HepG2 (cell line): ENCODE results near the gene CYP2A6. TPM values are rescaled to one million over a fixed set of nuclear protein-coding genes. Genes with fewer than 3 reads are reported as not detected.

ENCODE experiments used
- DRAP1 ChIP-seq: IDR thresholded peaks from 2 replicates; pipeline ENCODE4 v1.6.1; 2016; ENCODE audit warnings: missing genetic modification reagents, missing compliant biosample characterization
- ELF1 ChIP-seq: sonication (generic); formaldehyde crosslinking; IDR thresholded peaks from 2 replicates; pipeline ENCODE4 v1.4.0; 2020; ENCODE audit warnings: missing genetic modification reagents
- FOXA3 ChIP-seq: IDR thresholded peaks from 2 replicates; pipeline ENCODE4 v1.6.1; 2016; ENCODE audit warnings: missing genetic modification reagents, missing compliant biosample characterization
- MTA1 ChIP-seq: sonication (generic); formaldehyde crosslinking; IDR thresholded peaks from 2 replicates; pipeline ENCODE4 v1.4.0; 2020; ENCODE audit warnings: missing genetic modification reagents, mild to moderate bottlenecking, borderline replicate concordance
- MXI1 ChIP-seq: IDR thresholded peaks from 3 replicates; pipeline ENCODE4 v1.6.1; 2012; ENCODE audit warnings: low read depth, low read length, inconsistent platforms, borderline replicate concordance
- RFX5 ChIP-seq: IDR thresholded peaks from 2 replicates; pipeline ENCODE4 v1.6.1; 2011; ENCODE audit warnings: low read depth, low read length, improper control_type of control experiment
- RNF219 ChIP-seq: sonication (generic); formaldehyde crosslinking; IDR thresholded peaks from 2 replicates; pipeline ENCODE4 v1.5.0; 2020; ENCODE audit warnings: mild to moderate bottlenecking, missing genetic modification reagents
- TBL1XR1 ChIP-seq: fragments of 150-350 bp; IDR thresholded peaks from 2 replicates; pipeline ENCODE4 v1.6.1; 2014; ENCODE audit warnings: borderline replicate concordance, low read length; ENCODE audit not compliant: partially characterized antibody
- TP53 ChIP-seq: sonication (generic); formaldehyde crosslinking; conservative IDR thresholded peaks from 2 replicates; pipeline ENCODE4 v1.4.0; 2020; ENCODE audit warnings: missing genetic modification reagents
- ZBTB21 ChIP-seq: sonication (generic); formaldehyde crosslinking; IDR thresholded peaks from 2 replicates; pipeline ENCODE4 v1.4.0; 2020; ENCODE audit warnings: missing genetic modification reagents
- ZBTB4 ChIP-seq: sonication (generic); formaldehyde crosslinking; IDR thresholded peaks from 2 replicates; pipeline ENCODE4 v1.4.0; 2020; ENCODE audit warnings: missing genetic modification reagents, mild to moderate bottlenecking, borderline replicate concordance
- ZFP37 ChIP-seq: sonication (generic); formaldehyde crosslinking; IDR thresholded peaks from 2 replicates; pipeline ENCODE4 v1.4.0; 2020; ENCODE audit warnings: missing genetic modification reagents, borderline replicate concordance
- ZKSCAN1 ChIP-seq: fragments of 150-350 bp; IDR thresholded peaks from 2 replicates; pipeline ENCODE4 v1.6.1; 2014; ENCODE audit warnings: low read length
- ZNF10 ChIP-seq: sonication (generic); formaldehyde crosslinking; IDR thresholded peaks from 2 replicates; pipeline ENCODE4 v1.4.0; 2020; ENCODE audit warnings: mild to moderate bottlenecking, low read depth, missing genetic modification reagents, borderline replicate concordance
- ZNF329 ChIP-seq: sonication (generic); formaldehyde crosslinking; IDR thresholded peaks from 2 replicates; pipeline ENCODE4 v1.9.0; 2021; ENCODE audit warnings: low read depth, mild to moderate bottlenecking, missing genetic modification reagents
- ZNF343 ChIP-seq: sonication (generic); formaldehyde crosslinking; IDR thresholded peaks from 2 replicates; pipeline ENCODE4 v1.4.0; 2020; ENCODE audit warnings: mild to moderate bottlenecking, missing genetic modification reagents
- ZNF503 ChIP-seq: sonication (generic); formaldehyde crosslinking; IDR thresholded peaks from 2 replicates; pipeline ENCODE4 v1.4.0; 2020; ENCODE audit warnings: missing genetic modification reagents
- ZNF629 ChIP-seq: sonication (generic); formaldehyde crosslinking; conservative IDR thresholded peaks from 2 replicates; pipeline ENCODE4 v1.5.0; 2020; ENCODE audit warnings: missing genetic modification reagents
- ZNF703 ChIP-seq: sonication (generic); formaldehyde crosslinking; IDR thresholded peaks from 2 replicates; pipeline ENCODE4 v1.5.1; 2020; ENCODE audit warnings: missing genetic modification reagents, mild to moderate bottlenecking, moderate library complexity, borderline replicate concordance
- ZNF781 ChIP-seq: sonication (generic); formaldehyde crosslinking; IDR thresholded peaks from 2 replicates; pipeline ENCODE4 v1.5.1; 2020; ENCODE audit warnings: borderline replicate concordance, mild to moderate bottlenecking, missing genetic modification reagents; ENCODE audit errors: not compliant biosample characterization
- ZNF816 ChIP-seq: sonication (generic); formaldehyde crosslinking; IDR thresholded peaks from 2 replicates; pipeline ENCODE4 v1.8.0; 2022; ENCODE audit warnings: missing genetic modification reagents, mild to moderate bottlenecking, borderline replicate concordance
- polyA plus RNA-seq, 8 experiments: library from polyadenylated mRNA; depleted of rRNA in 3 of 8; stranded (reverse) in 7 of 8; unstranded in 1 of 8; fragments of >200 nt; fragmentation: Illumina TruSeq in 4 of 8; extraction: Trizol in 4 of 8; gene quantifications; 2 replicates each; pipeline versions ENCODE4 v1.2.1 to v1.2.3, GENCODE V29; 2011 to 2016; ENCODE audit warnings: low read depth in 4 of 8, missing spikeins in 1 of 8, mixed read lengths in 1 of 8; ENCODE audit not compliant: insufficient read depth in 1 of 8
- total RNA-seq, 5 experiments: library from RNA; depleted of rRNA; stranded (reverse); fragments of >200 nt; fragmentation: Illumina TruSeq; extraction: Trizol; gene quantifications; 2 replicates each; pipeline ENCODE4 v1.2.3, GENCODE V29; 2016; ENCODE audit warnings: low read depth in 1 of 5

The CYP2A6 gene
- total and polyA plus RNA-seq, 2 of the 13 experiments (the other 11 are each of a cell fraction or from before 2014, with no cell fraction given): not detected

- no peak; the same call in 1 of the 2 replicates for TF ChIP-seq MTA1 (CRISPR knock-in tag)
- peak; percentile 73; the same call in 1 of the 2 replicates for TF ChIP-seq ZFP37 (CRISPR knock-in tag)
- TF ChIP-seq FOXA3 (CRISPR knock-in tag): peak; percentile 92
- TF ChIP-seq RFX5: no peak
- peak; percentile 17; the same call in 1 of the 2 replicates for TF ChIP-seq DRAP1
- TF ChIP-seq ZNF503 (CRISPR knock-in tag): peak; percentile 77; the same call in 1 of the 2 replicates
- no peak for TF ChIP-seq ZKSCAN1
- TF ChIP-seq ZNF343: no peak
- TF ChIP-seq TP53 (CRISPR knock-in tag): no peak
- TF ChIP-seq ZNF10 (CRISPR knock-in tag): no peak
- peak; percentile 14; the same call in 1 of the 2 replicates for TF ChIP-seq ELF1
- TF ChIP-seq ZBTB4 (CRISPR knock-in tag): no peak
- TF ChIP-seq RNF219 (CRISPR knock-in tag): no peak
- TF ChIP-seq ZNF329 (CRISPR knock-in tag): no peak
- TF ChIP-seq ZNF703: no peak
- no peak for TF ChIP-seq ZBTB21
- peak; percentile 84 for TF ChIP-seq TBL1XR1
- TF ChIP-seq MXI1: no peak
- no peak for TF ChIP-seq ZNF816 (CRISPR knock-in tag)
- TF ChIP-seq ZNF629 (CRISPR knock-in tag): no peak
- no peak for TF ChIP-seq ZNF781
Measured at GRCh38 chr19:40831502-40832430, 18.5 kb downstream of the CYP2A6 start (continued).
